Stimulated activated CD4-positive, alpha-beta T cell treated with anti-CD3 and anti-CD28 coated beads, Interleukin-1b, Interleukin-23, amount 100 ng/mL, for 1 hour (primary cell): ENCODE measurements around the gene PLCB4.

Experiments used
- DNase-seq, 2 donors: peaks; one replicate each; pipeline ENCODE4 v3.0.0-alpha.2; 2020; ENCODE audit warnings: low read depth in 2 of 2

Gene PLCB4

DNA sequence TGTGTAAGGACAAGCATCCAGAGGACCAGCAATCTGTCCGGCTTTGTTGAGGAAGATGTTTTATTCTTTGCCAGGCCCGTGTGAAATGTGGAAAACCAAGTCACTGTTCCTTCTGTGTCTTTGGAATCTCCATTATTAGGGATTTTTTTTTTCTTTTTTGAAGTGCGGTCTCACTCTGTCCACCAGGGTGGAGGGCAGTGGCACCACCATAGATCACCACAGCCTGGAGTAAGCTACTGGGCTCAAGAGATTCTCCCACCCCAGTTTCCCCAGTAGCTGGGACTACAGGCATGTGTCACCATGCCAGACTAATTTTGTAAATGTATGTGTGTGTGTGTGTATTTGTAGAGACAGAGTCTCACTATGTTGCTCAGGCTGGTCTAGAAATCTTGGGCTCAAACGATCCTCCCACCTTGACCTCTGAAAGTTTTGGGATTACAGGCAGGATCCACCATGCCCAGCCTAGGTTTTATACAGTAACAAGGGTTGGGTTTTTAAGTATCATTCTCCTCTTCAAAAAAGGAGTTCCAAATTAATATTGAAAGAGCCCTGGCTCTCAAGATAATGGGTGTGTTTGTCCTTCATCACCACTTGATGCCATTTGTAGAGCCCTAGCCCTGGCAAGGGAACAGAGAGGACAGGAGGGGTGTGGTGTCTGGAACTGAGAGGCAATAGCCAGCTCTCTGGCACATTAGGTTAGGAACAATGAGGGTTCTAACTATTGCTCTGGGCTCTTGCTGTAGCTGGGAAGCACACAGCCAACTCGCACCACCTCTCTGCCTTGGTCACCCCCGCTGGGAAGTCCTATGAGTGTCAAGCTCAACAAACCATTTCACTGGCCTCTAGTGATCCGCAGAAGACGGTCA is 448.6 kb downstream of the PLCB4 start:
- DNase-seq, result no peak

- DNase-seq, result no peak
These were observed 449.8 kb downstream of the PLCB4 start for GRCh38 chr20:9518576-9519175.

- DNase-seq, result no peak
These were observed 451.2 kb downstream of the PLCB4 start for GRCh38 chr20:9520086-9520485.

- no peak for DNase-seq
These were observed 454.7 kb downstream of the PLCB4 start for GRCh38 chr20:9523636-9524035.
